ENCODE data around the gene IL4. TPM values are rescaled to one million over a fixed set of nuclear protein-coding genes. Genes with fewer than 3 reads are reported as not detected.

The IL4 gene
- total and polyA plus RNA-seq, 9 of the 15 experiments (the other 6 are each of a cell fraction or from before 2014, with no cell fraction given): 0.22 to 0.62 TPM; not detected in 7

GRCh38 chr5:132718544-132719312 is 44.9 kb downstream of the IL4 start:
- no peak for TF ChIP-seq ZNF407 (IDR thresholded peaks at IDR 0.05; ENCODE audit: low read depth)
- peak; percentile 44; the same call in 1 of the 2 replicates for TF ChIP-seq MAFG (tag; conservative IDR thresholded peaks at IDR 0.05)
- peak; percentile 83 for TF ChIP-seq C11orf30 (IDR thresholded peaks at IDR 0.05; ENCODE audit: low read depth)
- no peak for TF ChIP-seq HDAC1 (IDR thresholded peaks at IDR 0.05)
- peak; percentile 83 for TF ChIP-seq ZNF316 (IDR thresholded peaks at IDR 0.05)
- Histone ChIP-seq H3K4me1 (replicated peaks in 1 of 2; ENCODE audit: control insufficient read depth in 2 of 2, insufficient read depth in 2 of 2, low read length in 2 of 2) (no peaks in the 10 kb centered on the region), H3K9me1 (ENCODE audit: control insufficient read depth, insufficient read depth, low read length) (no peaks in the 10 kb centered on the region), H3K9ac (ENCODE audit: insufficient read depth in 1 of 2, low read depth in 2 of 2, low read length in 2 of 2) (no peak overlapping the region; a peak in 1 of 4 replicates), H3K36me3 (ENCODE audit: control insufficient read depth, insufficient read depth, low read length) (no peaks in the 10 kb centered on the region), H3K27ac (ENCODE audit: extremely low read depth, low read depth, low read length) (no peak overlapping the region), H2AFZ (ENCODE audit: low read depth, low read length) (no peak overlapping the region), H3K27me3 (ENCODE audit: control insufficient read depth in 2 of 2, insufficient read depth in 2 of 2, low read length in 2 of 2) (no peaks in the 10 kb centered on the region), H3K9me3 (replicated peaks; ENCODE audit: control insufficient read depth, insufficient read depth, low read depth, low read length) (no peaks in the 10 kb centered on the region), H3K4me2 (ENCODE audit: insufficient read depth, low read length) (no peak overlapping the region), H3K79me2 (ENCODE audit: control insufficient read depth, insufficient read depth, low read length) (no peaks in the 10 kb centered on the region), H3K4me3 (no peak overlapping the region), H4K20me1 (replicated peaks; ENCODE audit: control insufficient read depth, insufficient read depth, low read length) (no peaks in the 10 kb centered on the region)
- intact Hi-C loops (cut with micrococcal nuclease): loop anchor here (5.0 kb wide), 1 partner anchor 66 kb away; no protein-coding TSS in a partner anchor
- 67% methylated on average over 5 of the region's 5 CpGs for WGBS (ENCODE audit: insufficient coverage, low coverage, missing lambda C conversion rate)
- ChIA-PET CTCF (ENCODE audit: low intra/inter-chr PET ratio) (no interaction called here), POLR2A (interaction anchor here (1.0 to 1.4 kb wide), 3 partner anchors 10 to 17 kb away, joined by 3 to 4 read pairs (median 4); no protein-coding TSS in a partner anchor)
- in situ Hi-C loops (cut with MboI): no loop called here
- FAIRE-seq (no peak), DNase-seq (ENCODE audit: extremely low read depth in 1 of 4, low spot score in 3 of 4) (no peak), ATAC-seq (no peak)
- no TSS peak for BruUV-seq (replicated peaks)

All from K562 (cell line).